WERI-Rb-1 (cell line): ENCODE measurements around the gene TMEM19.
A peak's percentile ranks its signal among the peaks of the same experiment; 100 is the strongest.
"Not testable (repeated sequence)": the region's sequence is repeated elsewhere in the genome, so short reads cannot be mapped to it uniquely, and the experiment has no call there.

Experiments used
- DNase-seq: peaks from one replicate; pipeline ENCODE4 v3.0.0-alpha.2; 2020
- H3K27ac ChIP-seq: fragments of 250-450 bp; sonication (Bioruptor Pico); 2 replicates; pipeline ENCODE4 v1.5.1; 2020; ENCODE audit warnings: mild to moderate bottlenecking, moderate library complexity
- H3K27me3 ChIP-seq: fragments of 250-450 bp; sonication (Bioruptor Pico); 2 replicates; pipeline ENCODE4 v1.5.1; 2021; ENCODE audit warnings: mild to moderate bottlenecking, low read depth, moderate library complexity; ENCODE audit not compliant: insufficient read depth, severe bottlenecking
- H3K36me3 ChIP-seq: fragments of 250-450 bp; sonication (Bioruptor Pico); 2 replicates; pipeline ENCODE4 v1.5.1; 2020; ENCODE audit warnings: mild to moderate bottlenecking, moderate library complexity
- H3K4me3 ChIP-seq: 2 replicates; pipeline ENCODE4 v1.5.1; 2011; ENCODE audit warnings: low read depth, mild to moderate bottlenecking, control low read depth, low read length
- H3K9me3 ChIP-seq: fragments of 250-450 bp; sonication (Bioruptor Pico); 2 replicates; pipeline ENCODE4 v1.5.1; 2021; ENCODE audit warnings: mild to moderate bottlenecking, moderate library complexity; ENCODE audit not compliant: severe bottlenecking
- CTCF ChIP-seq: IDR thresholded peaks from 2 replicates; pipeline ENCODE4 v1.5.1; 2011; ENCODE audit warnings: low read depth, mild to moderate bottlenecking, control low read depth, inconsistent platforms, low read length

TMEM19 gene

GRCh38 chr12:71694099-71694820, 8.4 kb downstream of the TMEM19 start:
- H3K4me3 ChIP-seq = no peak overlapping the region
- peaks cover 31% of the 10 kb centered on the region for H3K36me3 ChIP-seq
- peak; percentile 73 for DNase-seq

GRCh38 chr12:71695782-71696181, 9.9 kb downstream of the TMEM19 start:
- TF ChIP-seq CTCF = no peak
- no peaks in the 10 kb centered on the region for H3K27me3 ChIP-seq
- H3K9me3 ChIP-seq = no peaks in the 10 kb centered on the region
- DNase-seq = no peak
- H3K27ac ChIP-seq = no peak overlapping the region
- H3K36me3 ChIP-seq = peaks cover 45% of the 10 kb centered on the region
- no peak overlapping the region for H3K4me3 ChIP-seq

More at GRCh38 chr12:71694099-71694820, 8.4 kb downstream of the TMEM19 start:
- no peak for TF ChIP-seq CTCF
- H3K27me3 ChIP-seq = no peaks in the 10 kb centered on the region
- no peaks in the 10 kb centered on the region for H3K9me3 ChIP-seq
- H3K27ac ChIP-seq = peak overlapping the region; percentile 49

GRCh38 chr12:71702181-71702580, 16.3 kb downstream of the TMEM19 start:
- not testable (repeated sequence) for DNase-seq, H3K27ac ChIP-seq, H3K4me3 ChIP-seq, H3K9me3 ChIP-seq, H3K27me3 ChIP-seq
- peaks cover 45% of the 10 kb centered on the region for H3K36me3 ChIP-seq

GRCh38 chr12:71702590-71702989, 16.7 kb downstream of the TMEM19 start:
- Histone ChIP-seq H3K27ac (no peak overlapping the region), H3K9me3 (no peaks in the 10 kb centered on the region), H3K27me3 (no peaks in the 10 kb centered on the region), H3K36me3 (peaks cover 41% of the 10 kb centered on the region), H3K4me3 (no peak overlapping the region)
- TF ChIP-seq CTCF = no peak
- DNase-seq = no peak

- peaks cover 35% of the 10 kb centered on the region for H3K36me3 ChIP-seq
Observed at GRCh38 chr12:71703206-71703605, 17.3 kb downstream of the TMEM19 start.

GRCh38 chr12:71704920-71705319, 19.0 kb downstream of the TMEM19 start:
- no peak for DNase-seq
- H3K9me3 ChIP-seq = no peaks in the 10 kb centered on the region
- TF ChIP-seq CTCF = no peak

More at GRCh38 chr12:71703206-71703605, 17.3 kb downstream of the TMEM19 start:
- H3K27me3 ChIP-seq = no peaks in the 10 kb centered on the region
- no peak overlapping the region for H3K4me3 ChIP-seq
- TF ChIP-seq CTCF = no peak
- H3K27ac ChIP-seq = no peak overlapping the region
- no peak for DNase-seq
- no peaks in the 10 kb centered on the region for H3K9me3 ChIP-seq

More at GRCh38 chr12:71704920-71705319, 19.0 kb downstream of the TMEM19 start:
- H3K36me3 ChIP-seq = peaks cover 18% of the 10 kb centered on the region
- H3K4me3 ChIP-seq = no peak overlapping the region
- H3K27me3 ChIP-seq = no peaks in the 10 kb centered on the region
- H3K27ac ChIP-seq = no peak overlapping the region
